Erythroblast (primary cell): Measurements from ENCODE around the gene AKAP13.
"Not testable (repeated sequence)": the region's sequence is repeated elsewhere in the genome, so short reads cannot be mapped to it uniquely, and the experiment has no call there.

Source experiments
- GATA1 ChIP-seq: IDR thresholded peaks from 2 replicates; pipeline ENCODE4 v1.6.1; 2011; ENCODE audit warnings: low read depth, mild to moderate bottlenecking, control low read depth, low read length, moderate library complexity
- POLR2A ChIP-seq: IDR thresholded peaks from 2 replicates; pipeline ENCODE4 v1.6.1; 2011; ENCODE audit warnings: mild to moderate bottlenecking, low read length

- not testable (repeated sequence) for TF ChIP-seq POLR2A, GATA1
These were observed 32.9 kb upstream of the AKAP13 start for GRCh38 chr15:85347264-85348047.
